ENCODE data around the gene NR1H3.

GRCh38 chr11:47296045-47296444 lies 38.2 kb downstream of the NR1H3 start:
- TF ChIP-seq, protein P1, sequence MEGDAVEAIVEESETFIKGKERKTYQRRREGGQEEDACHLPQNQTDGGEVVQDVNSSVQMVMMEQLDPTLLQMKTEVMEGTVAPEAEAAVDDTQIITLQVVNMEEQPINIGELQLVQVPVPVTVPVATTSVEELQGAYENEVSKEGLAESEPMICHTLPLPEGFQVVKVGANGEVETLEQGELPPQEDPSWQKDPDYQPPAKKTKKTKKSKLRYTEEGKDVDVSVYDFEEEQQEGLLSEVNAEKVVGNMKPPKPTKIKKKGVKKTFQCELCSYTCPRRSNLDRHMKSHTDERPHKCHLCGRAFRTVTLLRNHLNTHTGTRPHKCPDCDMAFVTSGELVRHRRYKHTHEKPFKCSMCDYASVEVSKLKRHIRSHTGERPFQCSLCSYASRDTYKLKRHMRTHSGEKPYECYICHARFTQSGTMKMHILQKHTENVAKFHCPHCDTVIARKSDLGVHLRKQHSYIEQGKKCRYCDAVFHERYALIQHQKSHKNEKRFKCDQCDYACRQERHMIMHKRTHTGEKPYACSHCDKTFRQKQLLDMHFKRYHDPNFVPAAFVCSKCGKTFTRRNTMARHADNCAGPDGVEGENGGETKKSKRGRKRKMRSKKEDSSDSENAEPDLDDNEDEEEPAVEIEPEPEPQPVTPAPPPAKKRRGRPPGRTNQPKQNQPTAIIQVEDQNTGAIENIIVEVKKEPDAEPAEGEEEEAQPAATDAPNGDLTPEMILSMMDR (IDR thresholded peaks at IDR 0.05): no peak
- no peak for TF ChIP-seq EP300 (IDR thresholded peaks at IDR 0.05)

All from upper lobe of left lung (tissue), 4 donors.